WTC11 (cell line): Measurements from ENCODE around the gene PLIN3. TPM values are rescaled to one million over a fixed set of nuclear protein-coding genes. Genes with fewer than 3 reads are reported as not detected.
"Not testable (repeated sequence)": the region's sequence is repeated elsewhere in the genome, so short reads cannot be mapped to it uniquely, and the experiment has no call there.

ENCODE experiments used
- ATAC-seq: fragments of 200-7000 bp; cut with Tn5 transposase; 2 replicates; pipeline ENCODE4 v1.10.0; 2021; ENCODE audit warnings: mild to moderate bottlenecking, moderate library complexity
- CTCF ChIA-PET: fragments of 300-600 bp; sonication (Branson Sonifier 250); formaldehyde crosslinking; loops from one replicate; lab custom pipeline; 2021; ENCODE audit warnings: antibody characterized with exemption; lab: Charles Lee
- POLR2A ChIA-PET: fragments of 350-600 bp; sonication (Branson Sonifier 250); formaldehyde crosslinking; loops from one replicate; lab custom pipeline; 2021; ENCODE audit warnings: antibody characterized with exemption; lab: Charles Lee
- DNase-seq: peaks from one replicate; pipeline ENCODE4 v3.0.0; 2021; ENCODE audit warnings: low spot score
- H3K27ac Mint-ChIP-seq: 2 replicates; pipeline ENCODE4 v1.8.0; 2021; ENCODE audit warnings: mixed read lengths
- H3K27me3 Mint-ChIP-seq: 2 replicates; pipeline ENCODE4 v1.8.0; 2021; ENCODE audit warnings: low read depth, mild to moderate bottlenecking, moderate library complexity, mixed read lengths
- H3K36me3 Mint-ChIP-seq: 2 replicates; pipeline ENCODE4 v1.8.0; 2021; ENCODE audit warnings: mixed read lengths
- H3K4me1 Mint-ChIP-seq: 2 replicates; pipeline ENCODE4 v1.8.0; 2022; ENCODE audit warnings: mixed read lengths
- H3K4me3 Mint-ChIP-seq: 2 replicates; pipeline ENCODE4 v1.8.0; 2021; ENCODE audit warnings: mild to moderate bottlenecking, moderate library complexity, mixed read lengths
- H3K9me3 Mint-ChIP-seq: 2 replicates; pipeline ENCODE4 v1.8.0; 2021; ENCODE audit warnings: mixed read lengths
- ATF1 ChIP-seq: sonication (generic); formaldehyde crosslinking; IDR thresholded peaks from 2 replicates; pipeline ENCODE4 v1.8.1; 2023; ENCODE audit warnings: mild to moderate bottlenecking, moderate library complexity, missing genetic modification reagents
- CDX4 ChIP-seq: fragments of 250-450 bp; sonication (Bioruptor Pico); IDR thresholded peaks from 2 replicates; pipeline ENCODE4 v1.9.0; 2021; ENCODE audit warnings: moderate library complexity, mild to moderate bottlenecking, inconsistent platforms, borderline replicate concordance
- CREB1 ChIP-seq: sonication (generic); formaldehyde crosslinking; IDR thresholded peaks from 2 replicates; pipeline ENCODE4 v1.8.0; 2023; ENCODE audit warnings: mild to moderate bottlenecking, missing genetic modification reagents
- CTCF ChIP-seq: fragments of 200-600 bp; IDR thresholded peaks from 2 replicates; pipeline ENCODE4 v1.8.0; 2022; ENCODE audit warnings: antibody characterized with exemption
- E2F5 ChIP-seq: sonication (generic); formaldehyde crosslinking; IDR thresholded peaks from 2 replicates; pipeline ENCODE4 v1.8.1; 2022; ENCODE audit warnings: mild to moderate bottlenecking, moderate library complexity, missing genetic modification reagents
- ELF4 ChIP-seq: sonication (generic); formaldehyde crosslinking; IDR thresholded peaks from 2 replicates; pipeline ENCODE4 v1.8.1; 2022; ENCODE audit warnings: low read depth, mild to moderate bottlenecking, moderate library complexity, missing genetic modification reagents
- IRF1 ChIP-seq: sonication (generic); formaldehyde crosslinking; IDR thresholded peaks from 2 replicates; pipeline ENCODE4 v1.8.0; 2023; ENCODE audit warnings: missing genetic modification reagents
- MAX ChIP-seq: sonication (generic); formaldehyde crosslinking; IDR thresholded peaks from 2 replicates; pipeline ENCODE4 v1.8.0; 2022; ENCODE audit warnings: mild to moderate bottlenecking, missing genetic modification reagents
- SOX15 ChIP-seq: fragments of 250-450 bp; sonication (Bioruptor Pico); IDR thresholded peaks from 2 replicates; pipeline ENCODE4 v1.9.0; 2021; ENCODE audit warnings: mild to moderate bottlenecking
- TEAD1 ChIP-seq: sonication (generic); formaldehyde crosslinking; IDR thresholded peaks from 2 replicates; pipeline ENCODE4 v1.8.0; 2022; ENCODE audit warnings: mild to moderate bottlenecking, missing genetic modification reagents
- TEAD4 ChIP-seq: sonication (generic); formaldehyde crosslinking; IDR thresholded peaks from 2 replicates; pipeline ENCODE4 v1.8.0; 2022; ENCODE audit warnings: mild to moderate bottlenecking, missing genetic modification reagents
- ZBTB43 ChIP-seq: sonication (generic); formaldehyde crosslinking; IDR thresholded peaks from 2 replicates; pipeline ENCODE4 v1.8.1; 2023; ENCODE audit warnings: mild to moderate bottlenecking, missing genetic modification reagents
- ZNF138 ChIP-seq: sonication (generic); formaldehyde crosslinking; conservative IDR thresholded peaks from 2 replicates; pipeline ENCODE4 v1.8.1; 2022; ENCODE audit warnings: mild to moderate bottlenecking, moderate library complexity, missing genetic modification reagents
- ZNF232 ChIP-seq: sonication (generic); formaldehyde crosslinking; IDR thresholded peaks from 2 replicates; pipeline ENCODE4 v1.8.0; 2022; ENCODE audit warnings: mild to moderate bottlenecking, missing genetic modification reagents
- ZNF416 ChIP-seq: fragments of 250-450 bp; sonication (Bioruptor Pico); IDR thresholded peaks from 2 replicates; pipeline ENCODE4 v1.9.0; 2021; ENCODE audit warnings: mild to moderate bottlenecking, inconsistent platforms
- ZNF423 ChIP-seq: fragments of 250-450 bp; sonication (Bioruptor Pico); IDR thresholded peaks from 2 replicates; pipeline ENCODE4 v2.1.2; 2022; ENCODE audit warnings: mild to moderate bottlenecking, moderate library complexity
- total RNA-seq: library from RNA; stranded (reverse); gene quantifications from 3 replicates; pipeline ENCODE4 v1.2.3, GENCODE V29; 2021

Gene PLIN3
- total RNA-seq, 1 experiment from 2014 or later = 61.3 TPM

GRCh38 chr19:4794971-4795370 lies 72.5 kb downstream of the PLIN3 start:
- TF ChIP-seq CREB1 (CRISPR knock-in tag) (no peak), E2F5 (CRISPR knock-in tag) (no peak), CDX4 (CRISPR knock-in tag) (no peak), ZNF138 (CRISPR knock-in tag) (no peak), IRF1 (CRISPR knock-in tag) (no peak), SOX15 (no peak), MAX (CRISPR knock-in tag) (no peak), ZNF423 (no peak), CTCF (no peak), TEAD1 (CRISPR knock-in tag) (no peak), ELF4 (CRISPR knock-in tag) (no peak), ZBTB43 (CRISPR knock-in tag) (no peak), ZNF416 (CRISPR knock-in tag) (no peak), ZNF232 (CRISPR knock-in tag) (no peak), ATF1 (CRISPR knock-in tag) (no peak), TEAD4 (CRISPR knock-in tag) (no peak)
- H3K4me3 Mint-ChIP-seq = no peak overlapping the region
- peaks cover 21% of the 10 kb centered on the region for H3K36me3 Mint-ChIP-seq
- POLR2A ChIA-PET = no interaction called here
- CTCF ChIA-PET = no interaction called here
- H3K9me3 Mint-ChIP-seq = no peaks in the 10 kb centered on the region
- peaks cover 14% of the 10 kb centered on the region for H3K4me1 Mint-ChIP-seq
- no peaks in the 10 kb centered on the region for H3K27me3 Mint-ChIP-seq
- ATAC-seq (no peak), DNase-seq (no peak)
- no peak overlapping the region for H3K27ac Mint-ChIP-seq

GRCh38 chr19:4793278-4793677 lies 74.2 kb downstream of the PLIN3 start:
- H3K27me3 Mint-ChIP-seq, H3K9me3 Mint-ChIP-seq, CTCF ChIA-PET, DNase-seq, POLR2A ChIA-PET, ATAC-seq, H3K27ac Mint-ChIP-seq: not testable (repeated sequence)
- peak overlapping the region; percentile 80 for H3K4me3 Mint-ChIP-seq
- peaks cover 17% of the 10 kb centered on the region for H3K36me3 Mint-ChIP-seq
- H3K4me1 Mint-ChIP-seq = peaks cover 14% of the 10 kb centered on the region

- H3K27me3 Mint-ChIP-seq, ATAC-seq, H3K27ac Mint-ChIP-seq, H3K9me3 Mint-ChIP-seq, POLR2A ChIA-PET, DNase-seq: not testable (repeated sequence)
- peaks cover 17% of the 10 kb centered on the region for H3K36me3 Mint-ChIP-seq
- peak overlapping the region; percentile 80 for H3K4me3 Mint-ChIP-seq
- H3K4me1 Mint-ChIP-seq = peaks cover 14% of the 10 kb centered on the region
- CTCF ChIA-PET = interaction anchor here (1.0 to 3.2 kb wide), 2 partner anchors 12 to 17 kb away, joined by 3 to 19 read pairs; no protein-coding TSS in a partner anchor
Measured at GRCh38 chr19:4792866-4793195, 74.6 kb downstream of the PLIN3 start.
